ENCODE results near the gene OXCT2.
"Not testable (repeated sequence)": the region's sequence is repeated elsewhere in the genome, so short reads cannot be mapped to it uniquely, and the experiment has no call there.

Gene OXCT2

DNA sequence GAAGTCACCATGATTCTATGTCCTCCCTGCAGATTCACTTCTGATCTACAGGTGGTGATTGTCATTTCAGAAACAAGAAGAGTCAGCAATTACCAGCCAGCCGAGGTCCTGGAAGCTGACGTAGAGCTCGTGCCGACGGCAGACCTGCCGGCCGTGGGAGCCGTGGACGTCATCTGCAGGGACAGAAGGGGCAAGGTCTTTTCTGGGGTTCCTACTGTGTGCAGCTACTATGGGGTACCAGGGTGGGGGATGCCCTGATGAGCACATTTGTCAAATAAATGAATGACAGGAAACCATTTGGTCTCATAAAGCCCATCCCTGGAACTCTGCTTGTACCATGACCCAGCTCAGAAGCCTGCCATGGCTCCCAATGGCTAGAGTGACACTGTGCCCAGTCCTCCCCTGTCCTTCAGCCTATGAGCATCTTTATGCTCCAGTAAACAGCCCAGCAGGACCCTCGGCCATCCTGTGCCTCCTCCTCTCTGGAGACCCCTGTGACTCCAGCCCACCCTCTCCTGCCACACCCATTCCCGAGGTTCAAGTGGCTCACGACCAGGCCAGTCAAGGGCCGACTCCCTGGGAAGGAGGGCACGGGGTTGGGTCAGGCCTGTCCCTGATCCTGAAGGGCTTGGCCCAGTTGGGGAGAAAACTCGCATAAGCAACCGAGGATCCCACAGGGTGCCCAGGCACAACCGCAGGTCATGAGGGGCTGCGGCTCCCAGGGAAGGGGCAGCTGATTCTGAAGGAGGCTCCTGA, 7.4 kb downstream of the OXCT2 start:
- not testable (repeated sequence) for DNase-seq (ENCODE audit: low read depth in 1 of 2, low spot score in 1 of 2)

DNA sequence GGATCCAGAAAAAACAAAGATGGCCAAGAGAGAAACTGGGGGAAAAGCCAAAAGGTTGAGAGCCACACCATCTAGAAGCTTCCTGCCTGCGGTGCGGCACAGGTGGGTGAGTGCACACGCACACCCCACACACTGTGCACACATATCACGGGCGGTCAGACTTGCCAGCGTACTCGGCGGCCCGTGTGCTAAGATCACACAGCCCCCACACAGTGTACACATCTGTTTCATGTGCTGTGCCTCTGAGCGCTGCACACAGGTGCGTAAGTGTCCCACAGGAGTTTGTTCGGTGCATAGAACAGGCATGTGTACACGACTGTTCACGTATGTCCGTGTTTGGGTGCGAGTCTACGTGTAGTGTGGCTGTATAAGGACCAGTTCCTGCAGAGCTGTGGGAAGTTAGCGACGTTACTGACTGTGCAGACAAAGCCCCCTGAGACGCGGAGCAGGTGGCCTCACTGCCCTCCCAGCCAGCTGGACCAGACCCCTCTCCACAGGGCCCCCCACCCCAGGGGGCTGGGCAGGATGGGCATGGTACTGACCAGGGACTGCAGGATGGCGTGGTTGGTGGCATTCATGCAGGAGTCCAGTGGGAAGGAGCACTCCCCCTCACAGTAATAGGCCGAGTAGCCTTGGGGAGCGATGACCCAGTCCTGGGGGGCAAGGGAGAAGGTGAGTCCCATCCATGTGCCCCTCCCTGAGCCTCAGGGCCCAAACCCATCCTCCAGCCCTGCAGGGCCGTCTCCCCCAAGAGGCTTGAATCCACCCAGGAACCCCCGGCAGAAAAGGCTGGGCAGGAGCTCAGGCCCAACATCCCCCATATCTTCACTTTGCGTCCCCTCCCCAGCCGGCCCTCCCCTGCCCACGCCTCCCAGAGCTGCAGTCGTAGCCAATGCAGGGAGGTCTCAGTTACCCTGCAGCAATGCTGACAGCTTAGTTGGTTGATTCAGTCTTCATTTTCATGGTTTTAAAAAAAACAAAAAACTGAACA, 8.3 kb downstream of the OXCT2 start:
- DNase-seq (ENCODE audit: low read depth in 1 of 2, low spot score in 1 of 2), result no peak

DNA sequence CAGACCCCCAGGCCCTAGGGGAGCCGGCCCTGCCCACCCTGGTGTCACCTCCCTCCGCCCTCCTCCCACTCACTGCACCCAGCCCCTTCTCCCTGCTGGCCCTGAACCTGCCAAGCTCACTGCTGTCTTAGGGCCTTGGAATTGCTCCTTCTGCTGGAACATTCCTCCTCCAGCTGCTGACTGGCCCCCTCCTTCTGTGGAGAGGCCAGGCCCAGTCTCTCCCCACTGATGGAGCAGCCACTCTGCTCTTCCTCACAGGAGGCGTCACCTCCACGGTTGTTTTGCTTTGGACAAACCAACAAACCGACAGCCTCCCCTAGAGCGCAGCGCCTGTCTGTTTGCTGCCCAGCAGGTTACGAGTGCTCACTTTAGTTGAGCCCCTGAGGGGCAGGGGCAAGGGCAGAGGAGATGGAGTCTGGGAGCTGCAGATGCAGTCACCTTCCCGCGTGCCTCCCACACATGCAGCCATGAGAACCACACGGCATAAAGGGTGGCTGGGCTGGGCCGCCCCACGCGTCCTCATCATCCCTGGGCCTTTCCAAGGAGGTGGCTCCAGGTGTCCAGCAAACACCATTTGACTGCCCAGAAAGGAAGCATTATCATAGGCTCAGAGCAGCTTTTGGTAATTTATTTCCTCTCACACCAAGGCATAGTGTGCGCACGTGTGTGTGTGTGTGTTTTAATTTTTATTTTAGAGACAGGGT, 9.4 kb downstream of the OXCT2 start:
- DNase-seq (ENCODE audit: low read depth in 1 of 2, low spot score in 1 of 2), result no peak

DNA sequence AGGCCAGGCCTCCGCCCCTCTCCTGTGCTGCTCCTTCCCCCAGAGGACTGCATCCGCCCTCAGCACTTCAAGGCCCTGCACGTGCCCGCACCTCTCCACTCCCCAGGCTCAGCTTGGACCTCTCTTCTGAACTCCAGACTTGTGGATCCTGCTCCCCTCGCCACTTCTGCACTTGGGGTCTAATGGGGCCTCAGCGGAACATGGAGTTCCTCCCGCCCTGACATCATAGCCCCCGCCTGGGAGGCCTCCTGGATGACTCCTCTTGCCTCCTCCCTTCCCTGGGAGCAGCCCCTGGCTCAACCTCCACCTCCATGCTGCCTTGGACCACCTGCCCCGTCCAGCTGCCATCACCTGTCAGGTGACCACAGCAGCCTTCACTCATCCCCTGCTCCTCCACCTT, 10.1 kb downstream of the OXCT2 start:
- no peak for DNase-seq (ENCODE audit: low read depth in 1 of 2, low spot score in 1 of 2)

DNA sequence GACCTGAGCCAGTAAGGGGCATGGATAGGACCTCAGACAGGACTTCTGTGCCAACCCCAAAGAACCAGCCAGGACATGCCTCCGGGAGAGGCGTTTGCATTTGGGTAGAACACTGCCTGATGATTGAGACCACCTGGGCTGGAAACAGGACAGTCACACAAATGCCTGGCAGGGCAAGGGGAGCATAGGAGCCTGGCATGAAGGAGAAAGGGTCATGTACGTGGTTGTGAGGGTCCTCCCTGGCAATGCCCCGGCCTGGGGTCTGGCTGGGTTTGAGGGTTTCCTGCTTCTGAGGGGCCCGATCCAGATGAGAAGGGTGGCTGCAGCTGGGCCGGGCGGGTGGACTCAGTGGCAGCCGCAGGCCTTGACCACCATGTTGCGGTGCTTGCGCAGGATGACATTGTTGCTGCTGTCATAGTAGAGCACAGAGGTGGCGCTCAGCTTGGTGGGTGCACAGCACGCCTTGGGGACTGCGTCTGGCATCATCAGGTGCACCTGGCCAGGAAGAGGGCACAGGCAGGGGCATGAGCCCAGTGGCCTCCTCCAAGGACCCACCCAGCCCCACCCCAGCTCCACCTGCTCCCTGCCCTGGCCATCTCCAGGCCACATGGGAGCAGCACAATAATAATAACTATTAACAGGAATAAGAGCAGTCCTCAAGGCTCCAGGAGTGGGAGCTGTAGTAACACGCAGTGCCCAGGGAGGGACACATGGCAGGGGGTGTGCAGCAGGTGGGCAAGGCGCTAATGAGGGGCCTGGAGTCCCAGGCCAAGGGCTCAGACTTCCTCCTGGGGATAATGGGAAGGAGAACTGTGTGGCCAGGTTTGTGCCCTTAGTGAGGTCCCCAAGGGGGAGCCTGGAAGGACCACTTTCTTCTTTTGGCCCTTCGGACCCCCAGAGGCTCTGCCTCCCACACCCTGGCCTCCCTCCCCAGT, 10.8 kb downstream of the OXCT2 start:
- DNase-seq (ENCODE audit: low read depth in 1 of 2, low spot score in 1 of 2), result no peak

DNA sequence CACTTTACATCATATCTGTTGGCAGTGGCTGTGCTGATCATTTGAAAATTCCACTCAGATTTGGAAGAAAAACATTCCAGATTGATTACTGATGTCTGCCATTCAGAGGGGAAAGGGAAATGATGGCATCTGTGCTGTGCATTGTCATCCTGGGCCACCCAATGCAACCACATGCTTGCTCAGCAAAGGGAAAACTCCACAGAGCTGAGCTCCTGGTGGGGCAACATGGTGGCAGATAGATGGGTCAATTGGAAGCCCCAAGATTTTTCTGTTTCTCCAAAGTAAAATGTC, 11.8 kb downstream of the OXCT2 start:
- DNase-seq (ENCODE audit: low read depth in 1 of 2, low spot score in 1 of 2), result no peak

DNA sequence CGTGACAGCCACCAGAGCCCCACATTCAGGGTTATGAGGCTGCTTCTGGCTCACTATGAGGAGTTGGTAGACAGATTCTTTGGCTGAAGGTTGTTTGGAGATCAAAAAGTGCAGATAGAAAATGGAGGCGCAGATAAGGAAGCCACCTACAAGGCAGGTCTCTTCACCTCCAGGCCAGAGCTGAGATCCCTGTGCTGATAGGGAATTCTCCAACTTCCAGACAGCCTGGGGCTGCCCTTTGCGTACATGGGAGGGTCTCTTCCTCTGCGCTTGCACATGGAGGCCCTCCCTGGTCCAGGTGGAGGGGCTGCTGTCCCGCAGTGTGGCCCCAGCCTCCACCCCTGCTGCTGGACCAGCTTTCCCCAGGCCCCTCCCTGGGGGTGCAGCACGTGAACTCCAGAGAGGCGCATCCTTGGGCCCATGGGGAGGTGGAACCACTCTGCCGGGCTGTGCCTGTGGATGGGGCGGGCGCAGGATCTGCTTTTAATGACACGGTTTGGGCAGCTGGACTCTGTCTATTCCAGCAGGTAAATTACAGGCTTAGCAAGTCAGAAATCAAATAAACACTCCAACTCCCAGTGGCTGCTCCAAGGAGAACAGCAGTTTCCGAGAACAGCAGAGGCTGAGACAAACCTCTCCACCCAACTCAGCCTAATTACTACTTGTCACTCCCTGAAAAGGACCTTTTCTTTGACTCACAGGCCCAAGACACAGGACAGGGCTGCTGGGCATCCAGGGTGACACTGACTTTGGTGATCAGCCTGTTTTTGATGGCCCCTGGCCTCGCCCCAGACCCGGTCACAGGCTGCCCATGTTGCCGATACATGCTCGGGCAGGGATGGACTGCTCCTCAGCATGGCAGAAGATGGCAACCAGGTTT, 12.4 kb downstream of the OXCT2 start:
- DNase-seq (ENCODE audit: low read depth in 1 of 2, low spot score in 1 of 2), result no peak

DNA sequence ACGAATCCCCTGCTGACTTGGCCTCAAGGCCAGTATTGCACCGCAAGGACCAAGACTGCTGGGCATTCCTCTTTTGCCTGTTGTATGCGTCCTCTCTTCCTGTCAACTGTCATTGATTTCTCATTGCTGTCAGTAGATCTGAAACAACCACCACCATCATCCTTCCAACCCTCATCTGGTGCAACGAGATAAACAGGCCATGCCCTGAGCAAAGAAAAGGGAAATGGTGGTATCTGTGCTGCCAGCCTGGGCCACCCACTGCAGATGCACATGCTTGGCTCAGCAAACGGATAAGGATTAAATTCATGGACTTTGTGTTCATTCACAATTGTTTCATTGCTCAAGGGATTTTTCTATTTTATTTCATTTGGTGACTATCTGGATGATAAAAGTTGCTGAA, 13.6 kb downstream of the OXCT2 start:
- no peak for DNase-seq (ENCODE audit: low read depth in 1 of 2, low spot score in 1 of 2)

DNA sequence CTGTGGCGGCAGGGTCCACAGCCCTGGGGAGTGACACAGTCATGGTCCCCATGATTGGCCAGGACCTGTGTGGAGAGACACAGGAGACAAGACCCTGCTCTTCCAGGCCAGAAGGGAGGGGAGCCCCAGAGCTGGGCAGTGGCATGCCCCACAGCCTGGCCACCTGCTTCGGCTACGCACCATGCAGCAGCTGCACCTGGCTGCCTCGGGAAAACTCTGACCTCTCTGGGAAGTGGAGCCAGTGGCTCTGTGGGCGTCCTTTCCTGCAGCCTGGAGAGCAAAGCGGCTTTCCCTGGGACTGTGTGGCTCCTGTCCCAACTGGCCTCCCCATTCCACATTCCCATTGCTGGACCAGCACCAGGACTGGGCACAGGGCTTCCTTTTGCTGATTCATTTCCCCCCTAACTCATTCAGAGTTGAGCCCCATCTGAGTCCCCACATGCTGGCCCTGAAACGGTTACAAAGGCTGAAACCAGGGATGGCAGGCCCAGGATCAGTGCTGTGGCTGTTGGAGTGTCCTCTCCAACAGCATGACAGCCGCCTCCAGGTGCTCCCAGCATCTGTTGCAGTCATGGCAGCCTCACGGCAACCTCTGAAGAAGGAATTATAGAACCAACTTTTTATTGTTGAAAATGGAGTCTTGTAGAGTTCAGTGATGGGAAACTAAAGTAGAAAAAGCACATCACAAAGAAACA, 15.0 kb downstream of the OXCT2 start:
- DNase-seq (ENCODE audit: low read depth in 1 of 2, low spot score in 1 of 2), result no peak

DNA sequence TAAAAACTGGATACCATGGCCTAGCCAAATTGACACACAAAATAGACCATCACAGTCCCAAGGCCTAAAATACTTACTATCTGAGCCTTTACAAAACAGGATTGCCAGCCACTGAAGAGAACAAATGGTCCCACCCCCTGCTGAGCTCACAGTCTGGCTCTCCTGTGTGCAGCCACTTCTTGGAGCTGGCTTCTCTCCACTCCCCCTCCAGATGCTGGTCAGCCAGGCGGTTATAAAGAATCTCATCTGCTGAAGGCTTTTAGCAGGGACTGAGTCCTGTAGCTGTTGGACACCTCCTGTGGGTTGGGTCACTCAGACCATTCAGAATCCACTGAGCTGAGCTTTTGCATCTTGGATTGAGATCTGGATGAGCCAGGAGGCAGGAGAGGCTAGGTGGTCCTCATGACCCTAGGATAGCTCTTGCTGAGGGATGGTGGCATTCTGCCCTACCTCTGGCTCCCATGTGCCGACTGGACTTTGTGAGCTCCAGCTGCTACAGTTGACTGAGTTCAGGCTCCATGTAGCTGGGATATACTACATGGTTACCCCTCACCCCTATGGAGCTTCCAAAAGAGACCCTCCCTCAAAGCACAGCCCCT, 16.1 kb downstream of the OXCT2 start:
- no peak for DNase-seq (ENCODE audit: low read depth in 1 of 2, low spot score in 1 of 2)

DNA sequence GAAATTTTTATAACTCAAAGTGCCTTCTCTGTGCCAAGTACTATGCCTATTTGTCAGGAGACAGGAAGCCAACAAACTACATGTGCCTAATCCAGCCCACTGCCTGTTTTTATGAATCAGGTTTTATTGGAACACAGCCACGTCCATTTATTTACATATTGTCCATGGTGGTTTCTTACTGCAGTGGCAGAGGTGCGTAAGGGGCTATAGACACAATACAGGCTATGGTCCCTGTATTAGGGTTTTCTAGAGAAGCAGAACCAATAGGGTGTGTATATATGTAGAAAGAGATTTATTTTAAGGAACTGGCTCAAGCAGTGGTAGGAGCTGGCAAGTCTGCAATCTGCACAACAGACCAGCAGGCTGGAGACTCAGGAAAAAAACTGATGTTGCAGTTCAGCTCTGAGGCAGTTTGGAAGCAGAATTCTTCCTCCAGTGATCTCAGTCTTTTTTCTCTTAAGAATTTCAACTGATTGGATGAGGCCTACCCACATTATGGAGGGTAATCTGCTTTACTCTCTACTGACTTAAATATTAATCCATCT, 17.1 kb downstream of the OXCT2 start:
- DNase-seq (ENCODE audit: low read depth in 1 of 2, low spot score in 1 of 2), result no peak

DNA sequence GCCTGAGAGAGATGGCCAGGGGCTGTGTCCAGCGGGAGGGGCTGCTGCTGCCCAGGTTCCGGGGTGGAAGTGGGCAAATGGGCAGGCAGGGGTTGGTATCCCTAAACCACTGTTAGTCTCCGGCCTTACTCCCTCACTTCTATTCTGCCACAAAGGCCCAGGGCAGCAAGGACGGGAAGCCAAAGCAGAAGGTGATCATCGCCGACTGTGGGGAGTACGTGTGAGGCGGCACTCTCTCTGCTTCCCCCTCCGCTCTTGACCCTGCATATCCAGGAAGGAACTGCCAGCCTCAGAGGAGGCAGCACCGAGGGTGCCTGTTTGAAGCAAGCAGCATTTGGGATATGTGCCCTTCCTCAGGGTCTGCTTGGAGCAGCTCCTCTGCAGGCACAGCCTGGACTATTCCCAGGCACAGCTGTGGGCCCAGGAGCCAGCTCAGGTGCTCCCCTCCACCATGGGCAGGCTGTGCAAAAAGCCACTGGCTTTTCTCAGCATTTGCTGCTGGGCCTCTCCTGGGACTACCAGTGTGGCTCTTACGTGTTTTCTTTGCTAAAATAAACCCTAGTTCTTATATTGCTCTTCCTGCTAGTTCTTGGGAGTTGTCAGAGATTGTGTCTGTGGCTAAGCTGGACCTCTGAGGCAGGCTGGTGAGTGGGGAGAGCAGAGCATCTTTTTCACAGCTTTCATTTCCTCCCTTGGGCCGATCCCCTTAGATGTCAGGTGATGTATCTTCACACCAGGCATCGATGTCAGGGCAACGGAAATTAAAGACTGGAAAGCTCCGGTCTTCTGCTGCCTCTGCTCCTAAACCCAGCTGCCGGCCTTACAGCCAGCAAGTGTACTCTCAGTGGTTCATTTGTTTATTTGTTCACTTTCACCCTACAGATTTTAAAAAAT, 17.8 kb downstream of the OXCT2 start:
- no peak for DNase-seq (ENCODE audit: low read depth in 1 of 2, low spot score in 1 of 2)

DNA sequence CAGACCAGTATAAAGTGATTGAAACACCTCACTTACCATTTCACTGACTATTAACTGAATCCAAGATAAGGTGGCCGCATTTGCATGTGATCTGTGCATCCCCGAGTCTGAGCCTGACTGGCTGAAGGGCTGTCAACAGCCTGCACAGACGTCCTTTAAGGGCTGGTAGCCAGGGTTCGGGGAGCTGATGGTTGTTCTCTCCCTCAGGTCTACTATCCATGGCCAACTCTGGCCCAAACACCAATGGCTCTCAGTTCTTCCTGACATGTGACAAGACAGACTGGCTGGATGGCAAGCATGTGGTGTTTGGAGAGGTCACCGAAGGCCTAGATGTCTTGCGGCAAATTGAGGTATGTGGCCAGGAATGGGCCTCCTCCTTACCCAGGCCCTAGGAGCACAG, 18.4 kb downstream of the OXCT2 start:
- DNase-seq (ENCODE audit: low read depth in 1 of 2, low spot score in 1 of 2), result no peak

DNA sequence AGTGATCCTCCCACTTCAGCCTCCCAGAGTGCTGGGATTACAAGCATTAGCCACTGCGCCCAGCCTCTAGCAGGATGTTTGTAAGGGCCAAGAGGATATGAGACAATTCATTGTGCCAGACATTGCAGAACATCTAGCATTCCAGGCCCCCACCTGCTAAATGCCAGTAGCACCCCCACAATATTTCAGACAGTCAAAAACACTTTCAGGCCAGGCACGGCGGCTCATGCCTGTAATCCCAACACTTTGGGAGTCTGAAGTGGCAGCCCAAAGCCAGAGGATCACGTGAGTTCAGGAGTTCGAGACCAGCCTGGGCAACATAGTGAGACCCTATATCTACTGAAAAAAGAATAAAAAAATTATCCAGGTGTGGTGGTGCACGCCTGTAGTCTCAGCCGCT, 19.6 kb downstream of the OXCT2 start:
- DNase-seq (ENCODE audit: low read depth in 1 of 2, low spot score in 1 of 2), result no peak

DNA sequence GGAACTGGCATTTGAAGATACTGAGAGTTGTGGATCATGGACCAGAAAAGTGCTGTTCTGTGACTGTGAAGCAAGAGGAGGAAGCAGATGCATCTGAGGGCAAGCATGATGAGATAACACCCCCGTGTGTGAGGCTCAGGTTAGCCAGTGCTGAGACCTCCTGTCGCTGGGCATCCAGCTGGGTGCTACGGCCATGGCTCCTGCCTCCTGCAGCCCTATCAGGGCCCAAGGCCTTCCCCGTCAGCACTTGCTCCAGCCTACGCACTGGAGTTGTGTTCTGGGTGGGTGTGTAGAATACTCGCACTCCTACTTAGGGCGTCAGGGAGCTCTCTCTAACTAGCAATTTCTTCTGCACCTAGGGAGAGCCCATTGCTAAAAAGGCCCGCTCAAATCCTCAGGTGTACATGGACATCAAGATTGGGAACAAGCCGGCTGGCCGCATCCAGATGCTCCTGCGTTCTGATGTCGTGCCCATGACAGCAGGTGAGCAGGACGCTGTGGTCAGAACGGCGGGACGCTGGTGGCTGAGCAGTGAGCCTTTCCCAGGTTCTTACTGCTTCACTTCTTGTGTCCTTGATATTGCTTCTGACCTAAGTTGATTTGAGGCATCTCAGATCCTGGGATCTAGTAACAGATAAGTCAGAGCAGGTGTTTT, 26.0 kb downstream of the OXCT2 start:
- no peak for DNase-seq (ENCODE audit: low read depth in 1 of 2, low spot score in 1 of 2)

DNA sequence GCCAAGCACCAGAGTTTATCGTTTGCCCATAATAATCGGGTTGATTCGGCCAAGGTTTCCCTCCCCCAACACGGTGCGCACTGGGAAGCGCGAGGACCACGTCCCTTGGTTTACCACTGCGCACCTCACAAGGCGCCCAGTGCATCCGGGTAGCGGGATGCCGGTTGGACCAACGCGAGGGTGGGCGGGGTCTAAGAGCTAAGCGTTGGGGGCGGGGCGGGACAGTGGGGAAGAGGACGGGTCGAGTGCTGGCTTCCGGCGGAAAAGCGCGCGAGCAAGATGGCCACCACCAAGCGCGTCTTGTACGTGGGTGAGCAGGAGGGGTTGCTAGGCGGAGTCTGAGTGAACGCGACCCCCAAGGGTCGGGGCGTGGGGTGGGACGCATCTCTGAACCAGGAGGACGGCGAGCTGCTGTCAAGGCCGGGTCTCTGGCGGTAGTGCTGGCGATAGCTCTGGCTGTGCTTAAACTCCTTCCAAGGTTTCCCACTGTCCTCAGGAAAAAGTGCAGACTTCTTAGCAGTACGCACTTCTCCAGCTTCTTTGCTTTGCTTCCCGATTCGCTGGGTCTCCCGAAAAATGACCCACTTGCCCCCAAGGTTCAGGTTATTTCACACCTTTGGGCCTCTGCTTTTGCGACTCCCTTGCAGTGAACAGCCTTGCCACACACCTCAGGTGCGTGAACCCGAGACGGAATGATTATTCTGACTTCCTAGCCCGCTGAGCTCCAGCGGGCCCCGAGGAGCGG, 32.4 kb downstream of the OXCT2 start, which contains the start of gene PPIE:
PPIE (plus strand) TSS at position 261 of the 745 bp plus-strand sequence; CDS start at position 280, 19 bp downstream.
- DNase-seq (ENCODE audit: low read depth in 1 of 2, low spot score in 1 of 2), result peak; percentile 90 to 95

Measured in activated T-helper 1 cell treated with anti-CD3 and anti-CD28 coated beads, Interleukin-2, amount 50 U/mL, for 16 hours (primary cell).